Choroid plexus epithelial cell (primary cell): ENCODE data around the gene MELK.
A peak's percentile ranks its signal among the peaks of the same experiment; 100 is the strongest.

Experiments
- DNase-seq: peaks from one replicate; pipeline ENCODE4 v3.0.0-alpha.2; 2010; ENCODE audit warnings: low read depth
- H3K4me3 ChIP-seq: 2 replicates; pipeline ENCODE4 v1.5.1; 2011; ENCODE audit warnings: low read depth, mild to moderate bottlenecking, control low read depth, low read length, moderate library complexity
- TF ChIP-seq, protein P1 (sequence below): conservative IDR thresholded peaks from 2 replicates; pipeline ENCODE4 v1.5.1; 2011; ENCODE audit warnings: low read depth, mild to moderate bottlenecking, control low read depth, inconsistent platforms, low read length, moderate library complexity

MELK gene

DNA sequence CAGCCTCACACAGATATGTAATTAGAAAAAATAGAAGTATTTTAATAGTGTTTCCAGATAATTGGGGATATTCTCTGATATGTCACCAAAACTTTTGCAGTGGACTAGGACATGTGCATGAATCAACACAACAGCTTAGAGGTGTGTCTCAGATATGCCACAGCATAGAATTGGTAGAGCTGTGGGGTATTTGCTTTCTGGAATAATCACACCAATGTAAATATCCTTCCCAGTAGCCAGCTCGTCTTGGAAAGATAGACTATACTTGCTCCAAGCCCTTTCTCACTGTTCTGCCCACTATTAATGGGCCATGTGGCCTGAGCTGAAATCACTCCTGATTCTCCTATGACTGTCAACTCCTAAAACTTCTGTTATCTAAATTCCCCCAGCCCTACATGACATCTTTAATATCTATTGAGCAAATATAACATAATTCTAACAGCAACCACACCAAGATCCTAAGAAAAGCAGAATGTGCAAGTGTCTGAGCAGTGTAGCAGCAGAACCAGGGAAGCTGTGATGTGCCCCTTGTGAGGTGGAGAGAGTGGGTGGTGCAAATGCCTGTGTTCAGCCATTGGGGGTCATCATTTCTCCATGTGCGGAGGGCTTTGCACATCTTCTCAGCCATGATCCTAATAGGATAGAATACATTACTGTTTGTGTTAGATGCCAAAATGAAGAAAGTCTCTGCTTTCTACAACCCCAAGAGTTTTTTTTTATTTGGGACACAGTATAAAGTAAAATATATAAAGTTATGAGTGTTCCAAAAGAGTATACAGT is 65.0 kb downstream of the MELK start:
- TF ChIP-seq, protein P1, sequence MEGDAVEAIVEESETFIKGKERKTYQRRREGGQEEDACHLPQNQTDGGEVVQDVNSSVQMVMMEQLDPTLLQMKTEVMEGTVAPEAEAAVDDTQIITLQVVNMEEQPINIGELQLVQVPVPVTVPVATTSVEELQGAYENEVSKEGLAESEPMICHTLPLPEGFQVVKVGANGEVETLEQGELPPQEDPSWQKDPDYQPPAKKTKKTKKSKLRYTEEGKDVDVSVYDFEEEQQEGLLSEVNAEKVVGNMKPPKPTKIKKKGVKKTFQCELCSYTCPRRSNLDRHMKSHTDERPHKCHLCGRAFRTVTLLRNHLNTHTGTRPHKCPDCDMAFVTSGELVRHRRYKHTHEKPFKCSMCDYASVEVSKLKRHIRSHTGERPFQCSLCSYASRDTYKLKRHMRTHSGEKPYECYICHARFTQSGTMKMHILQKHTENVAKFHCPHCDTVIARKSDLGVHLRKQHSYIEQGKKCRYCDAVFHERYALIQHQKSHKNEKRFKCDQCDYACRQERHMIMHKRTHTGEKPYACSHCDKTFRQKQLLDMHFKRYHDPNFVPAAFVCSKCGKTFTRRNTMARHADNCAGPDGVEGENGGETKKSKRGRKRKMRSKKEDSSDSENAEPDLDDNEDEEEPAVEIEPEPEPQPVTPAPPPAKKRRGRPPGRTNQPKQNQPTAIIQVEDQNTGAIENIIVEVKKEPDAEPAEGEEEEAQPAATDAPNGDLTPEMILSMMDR = peak; percentile 21
- no peak overlapping the region for H3K4me3 ChIP-seq
- DNase-seq = peak; percentile 15

DNA sequence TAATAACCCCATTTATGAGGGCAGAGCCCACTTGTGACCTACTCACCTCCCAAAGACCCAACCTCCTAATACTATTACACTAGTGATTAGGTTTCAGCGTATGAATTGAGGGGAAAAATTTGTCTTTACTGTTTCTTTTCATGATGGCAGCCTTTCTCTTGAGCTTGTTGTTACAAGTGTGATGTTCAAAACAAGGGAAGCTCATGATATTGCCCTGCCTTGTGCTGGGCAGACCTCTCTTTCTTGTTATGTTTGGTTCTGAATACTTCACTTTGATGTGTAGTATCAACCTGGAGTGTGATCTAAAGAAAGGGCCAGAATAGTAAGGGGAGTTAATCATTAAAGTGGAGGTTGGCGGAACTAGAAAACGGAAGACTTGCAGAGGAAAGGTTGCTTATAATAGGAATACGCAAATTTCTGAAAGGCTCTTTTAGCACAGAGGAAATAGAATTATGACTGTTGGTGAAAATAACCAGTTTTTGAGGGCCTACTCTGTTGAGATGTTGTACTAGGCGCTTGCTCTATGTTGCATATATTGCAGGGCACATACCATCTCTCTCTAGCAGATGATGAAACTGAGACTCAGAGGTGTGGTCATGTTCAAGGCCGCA is 68.2 kb downstream of the MELK start:
- DNase-seq = no peak
- H3K4me3 ChIP-seq = no peak overlapping the region
- TF ChIP-seq, protein P1 = no peak

DNA sequence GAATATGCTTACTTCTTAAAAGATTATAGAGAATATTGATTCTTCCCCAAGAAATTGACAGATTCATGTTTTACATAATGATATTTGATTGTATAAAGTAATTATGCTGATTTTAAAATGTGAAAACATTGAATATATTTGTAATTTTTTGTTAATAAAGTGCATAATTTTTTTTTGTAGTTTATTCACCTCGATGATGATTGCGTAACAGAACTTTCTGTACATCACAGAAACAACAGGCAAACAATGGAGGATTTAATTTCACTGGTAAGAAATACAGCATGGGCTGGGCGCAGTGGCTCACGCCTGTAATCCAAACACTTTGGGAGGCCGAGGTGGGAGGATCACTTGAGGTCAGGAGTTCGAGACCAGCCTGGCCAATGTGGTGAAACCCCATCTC is 70.1 kb downstream of the MELK start:
- TF ChIP-seq, protein P1 = no peak
- no peak overlapping the region for H3K4me3 ChIP-seq

DNA sequence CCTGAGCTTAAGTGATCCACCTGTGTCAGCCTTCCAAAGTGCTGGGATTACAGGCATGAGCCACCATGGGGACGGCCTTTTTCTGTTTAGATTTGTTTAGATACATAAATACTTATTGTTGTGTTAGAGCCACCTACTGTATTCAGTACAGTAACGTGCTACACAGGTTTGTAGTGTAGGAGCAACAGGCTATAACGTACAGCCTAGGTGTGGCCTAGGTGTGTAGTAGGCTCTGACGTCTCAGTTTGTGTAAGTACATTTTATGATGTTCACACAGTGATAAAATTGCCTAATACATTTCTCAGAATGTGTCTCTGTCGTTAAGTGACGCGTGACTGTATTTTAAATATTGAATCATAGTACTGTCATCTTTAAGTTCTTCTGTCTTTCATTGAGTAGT is 84.1 kb downstream of the MELK start:
- H3K4me3 ChIP-seq = no peak overlapping the region
- DNase-seq = no peak
- TF ChIP-seq, protein P1 = no peak

More for the DNA sequence above, 70.1 kb downstream of the MELK start:
- DNase-seq = no peak

DNA sequence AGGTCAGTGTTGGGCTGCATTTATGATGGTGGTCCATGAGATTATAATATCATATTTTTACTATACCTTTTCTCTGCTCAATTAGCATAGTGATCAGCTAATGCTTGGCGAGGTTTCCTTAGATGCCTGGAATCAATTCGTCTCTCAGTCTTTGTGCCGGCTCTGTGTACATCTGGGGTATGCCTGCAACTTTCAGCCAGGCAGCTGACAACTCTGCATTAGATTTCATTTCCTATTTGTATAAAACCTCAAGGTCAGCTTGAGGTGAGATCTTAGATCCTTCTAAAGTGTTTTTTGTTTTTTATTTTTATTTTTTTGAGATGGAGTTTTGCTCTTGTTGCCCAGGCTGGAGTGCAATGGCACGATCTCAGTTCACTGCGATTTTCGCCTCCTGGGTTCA is 86.8 kb downstream of the MELK start:
- DNase-seq = no peak
- TF ChIP-seq, protein P1 = no peak

DNA sequence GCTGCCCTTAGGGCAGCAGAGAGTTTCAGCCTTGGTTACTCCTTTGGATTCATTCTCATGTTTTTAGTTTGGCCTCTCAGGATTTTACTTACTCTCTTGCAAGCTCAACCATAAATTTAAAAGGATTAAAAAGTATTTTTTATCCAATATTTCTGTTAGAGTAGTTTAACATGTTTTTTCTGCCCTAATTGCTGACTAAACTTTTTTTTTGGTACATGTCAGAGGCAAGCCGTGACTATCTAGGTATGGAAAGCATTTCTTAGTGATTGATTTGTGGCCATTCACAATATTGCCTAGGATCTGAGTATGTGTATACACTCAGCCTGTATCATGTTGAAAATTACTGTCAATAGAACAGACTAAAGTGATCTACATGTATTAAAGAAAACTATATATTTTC is 92.1 kb downstream of the MELK start:
- TF ChIP-seq, protein P1 = no peak
- no peak overlapping the region for H3K4me3 ChIP-seq

More for the DNA sequence above, 86.8 kb downstream of the MELK start:
- no peak overlapping the region for H3K4me3 ChIP-seq

More for the DNA sequence above, 92.1 kb downstream of the MELK start:
- no peak for DNase-seq
